A549 (cell line): ENCODE results near the gene PCYT1A. TPM values are rescaled to one million over a fixed set of nuclear protein-coding genes. Genes with fewer than 3 reads are reported as not detected.

Experiments
- ATAC-seq, 2 experiments: fragments of 200-7000 bp in 1 of 2; fragments of >200 bp in 1 of 2; cut with Nextera tagmentation in 1 of 2; cut with Tn5 transposase in 1 of 2; 3 replicates each; pipeline versions ENCODE4 v1.8.0 to v1.9.1; 2018 to 2020; ENCODE audit warnings: mild to moderate bottlenecking in 1 of 2, moderate library complexity in 1 of 2
- CTCF ChIA-PET: fragments of 300-600 bp; sonication (Branson Sonifier 250); formaldehyde crosslinking; extraction: SDS; loops from one replicate; lab custom pipeline; 2021; ENCODE audit warnings: antibody characterized with exemption, inconsistent platforms; lab: Yijun Ruan, JAX
- POLR2A ChIA-PET: fragments of 350-600 bp; formaldehyde crosslinking; extraction: SDS; loops from one replicate; lab custom pipeline; 2021; ENCODE audit warnings: antibody characterized with exemption, inconsistent platforms; lab: Yijun Ruan, JAX
- DNase-seq, 2 experiments: peaks; one replicate each; pipeline versions ENCODE4 v3.0.0 to v3.0.0-alpha.2; 2011 to 2016; ENCODE audit warnings: low read depth in 1 of 2, low spot score in 1 of 2
- FAIRE-seq: peaks from 2 replicates; lab custom pipeline; 2011; peaks lifted over from hg19 to GRCh38; lab: Jason Lieb, UNC
- H3K27ac ChIP-seq, 2 experiments: fragments of >200 bp; sonication (Bioruptor Twin); formaldehyde crosslinking; 3 replicates each; pipeline ENCODE4 v1.5.1; 2016 to 2017
- H3K4me1 ChIP-seq: fragments of >200 bp; sonication (Bioruptor Twin); formaldehyde crosslinking; 3 replicates; pipeline ENCODE4 v1.6.1; 2016
- H3K4me2 ChIP-seq: fragments of >200 bp; sonication (Bioruptor Twin); formaldehyde crosslinking; 3 replicates; pipeline ENCODE4 v1.6.1; 2016
- H3K4me3 ChIP-seq: fragments of >200 bp; sonication (Bioruptor Twin); formaldehyde crosslinking; 3 replicates; pipeline ENCODE4 v1.5.1; 2016
- H3K9me3 ChIP-seq: fragments of >200 bp; sonication (Bioruptor Twin); formaldehyde crosslinking; 3 replicates; pipeline ENCODE4 v1.6.1; 2016
- BHLHE40 ChIP-seq: IDR thresholded peaks from 2 replicates; pipeline ENCODE4 v1.6.1; 2012; ENCODE audit warnings: low read depth, low read length, inconsistent platforms
- CBX2 ChIP-seq: fragments of 200-600 bp; sonication (generic); IDR thresholded peaks from 2 replicates; pipeline ENCODE4 v1.6.1; 2016; ENCODE audit warnings: low read depth, mild to moderate bottlenecking, borderline replicate concordance
- EHMT2 ChIP-seq: fragments of 200-600 bp; sonication (generic); IDR thresholded peaks from 2 replicates; pipeline ENCODE4 v1.6.1; 2016; ENCODE audit warnings: antibody characterized with exemption, low read depth, mild to moderate bottlenecking, moderate library complexity
- FOSB ChIP-seq: fragments of 250-450 bp; sonication (Bioruptor Pico); IDR thresholded peaks from 2 replicates; pipeline ENCODE4 v1.5.0; 2020; ENCODE audit warnings: mild to moderate bottlenecking, moderate library complexity
- FOSL2 ChIP-seq, 2 experiments: fragments of 450-650 bp in 1 of 2; fragments of >200 bp in 1 of 2; sonication (Bioruptor Twin) in 1 of 2; formaldehyde crosslinking; IDR thresholded peaks; 2 replicates each; pipeline versions ENCODE4 v1.5.0 to v1.6.1; 2016 to 2020; ENCODE audit warnings: mild to moderate bottlenecking in 1 of 2, moderate library complexity in 1 of 2
- FOXS1 ChIP-seq: fragments of 250-450 bp; sonication (Bioruptor Pico); IDR thresholded peaks from 2 replicates; pipeline ENCODE4 v1.5.0; 2020; ENCODE audit warnings: mild to moderate bottlenecking, moderate library complexity
- GATA3 ChIP-seq: IDR thresholded peaks from 2 replicates; pipeline ENCODE4 v1.6.1; 2012; ENCODE audit warnings: borderline replicate concordance
- HEYL ChIP-seq: fragments of 250-450 bp; sonication (Bioruptor Pico); IDR thresholded peaks from 2 replicates; pipeline ENCODE4 v1.8.0; 2021; ENCODE audit warnings: mild to moderate bottlenecking, moderate library complexity
- HOXB13 ChIP-seq: fragments of 250-450 bp; sonication (Bioruptor Pico); IDR thresholded peaks from 2 replicates; pipeline ENCODE4 v1.5.0; 2020; ENCODE audit warnings: low read depth, mild to moderate bottlenecking, moderate library complexity
- HOXB5 ChIP-seq: fragments of 250-450 bp; sonication (Bioruptor Pico); IDR thresholded peaks from 2 replicates; pipeline ENCODE4 v1.5.0; 2020; ENCODE audit warnings: mild to moderate bottlenecking, moderate library complexity
- MAFK ChIP-seq: fragments of 450-650 bp; IDR thresholded peaks from 2 replicates; pipeline ENCODE4 v1.6.1; 2014; ENCODE audit not compliant: partially characterized antibody
- MYC ChIP-seq: IDR thresholded peaks from 2 replicates; pipeline ENCODE4 v1.6.1; 2012; ENCODE audit warnings: mild to moderate bottlenecking, inconsistent platforms, low read length, improper control_type of control experiment, borderline replicate concordance
- NPAS2 ChIP-seq: fragments of 250-450 bp; sonication (Bioruptor Pico); IDR thresholded peaks from 2 replicates; pipeline ENCODE4 v1.8.0; 2022; ENCODE audit warnings: mild to moderate bottlenecking, moderate library complexity, borderline replicate concordance
- RAD21 ChIP-seq, 2 experiments: fragments of >200 bp in 1 of 2; sonication (Bioruptor Twin) in 1 of 2; formaldehyde crosslinking in 1 of 2; IDR thresholded peaks in 1 of 2; conservative IDR thresholded peaks in 1 of 2; 2 replicates in 1 of 2; 3 replicates in 1 of 2; pipeline ENCODE4 v1.6.1; 2012 to 2018; ENCODE audit warnings: inconsistent platforms in 1 of 2
- RARB ChIP-seq: fragments of 250-450 bp; sonication (Bioruptor Pico); IDR thresholded peaks from 2 replicates; pipeline ENCODE4 v1.8.0; 2021; ENCODE audit warnings: mild to moderate bottlenecking, moderate library complexity
- SREBF2 ChIP-seq: fragments of 450-650 bp; IDR thresholded peaks from 2 replicates; pipeline ENCODE4 v1.6.1; 2014; ENCODE audit warnings: mild to moderate bottlenecking, moderate library complexity
- TP53 ChIP-seq: fragments of 250-450 bp; sonication (Bioruptor Pico); IDR thresholded peaks from 2 replicates; pipeline ENCODE4 v1.5.0; 2021; ENCODE audit warnings: mild to moderate bottlenecking, moderate library complexity
- ZNF302 ChIP-seq: fragments of 250-450 bp; sonication (Bioruptor Pico); IDR thresholded peaks from 2 replicates; pipeline ENCODE4 v1.9.0; 2021; ENCODE audit warnings: inconsistent platforms, mild to moderate bottlenecking, moderate library complexity
- WGBS: methylation state at CpG from one replicate; pipeline ENCODE4 v1.1.6; 2017; ENCODE audit errors: missing lambda C conversion rate; 5-methylcytosine and 5-hydroxymethylcytosine counted together
- polyA plus RNA-seq, 4 experiments: library from polyadenylated mRNA; depleted of rRNA in 3 of 4; stranded (reverse); fragments of >200 nt; fragmentation: RNase III in 1 of 4; extraction: RNeasy Plus Mini Kit Qiagen cat#74134 plus additional on column Dnase treatment in 1 of 4; gene quantifications; 2 replicates in 3 of 4; 3 replicates in 1 of 4; pipeline ENCODE4 v1.2.3, GENCODE V29; 2011 to 2017
- TF ChIP-seq, protein P1 (sequence below): fragments of 200-600 bp; sonication (generic); IDR thresholded peaks from 2 replicates; pipeline ENCODE4 v1.6.1; 2016; ENCODE audit warnings: antibody characterized with exemption, mild to moderate bottlenecking, moderate library complexity
- TF ChIP-seq, protein P2 (sequence below): IDR thresholded peaks from 2 replicates; pipeline ENCODE4 v1.6.1; 2012
- TF ChIP-seq, protein P3 (sequence below): fragments of >200 bp; sonication (Bioruptor Twin); formaldehyde crosslinking; IDR thresholded peaks from 2 replicates; pipeline ENCODE4 v1.6.1; 2016
- TF ChIP-seq, protein P4 (sequence below): fragments of >200 bp; sonication (Bioruptor Twin); formaldehyde crosslinking; IDR thresholded peaks from 3 replicates; pipeline ENCODE4 v1.6.1; 2016
- TF ChIP-seq, protein P5 (sequence below): fragments of 250-450 bp; sonication (Bioruptor Pico); IDR thresholded peaks from 2 replicates; pipeline ENCODE4 v1.5.0; 2020; ENCODE audit warnings: low read depth, mild to moderate bottlenecking, moderate library complexity
- TF ChIP-seq, protein P6 (sequence below): IDR thresholded peaks from 2 replicates; pipeline ENCODE4 v1.6.1; 2012; ENCODE audit warnings: low read depth, borderline replicate concordance

PCYT1A gene
- polyA plus RNA-seq, 2 of the 4 experiments (the other 2 are of a cell fraction), result 41.9 to 45.4 TPM

DNA sequence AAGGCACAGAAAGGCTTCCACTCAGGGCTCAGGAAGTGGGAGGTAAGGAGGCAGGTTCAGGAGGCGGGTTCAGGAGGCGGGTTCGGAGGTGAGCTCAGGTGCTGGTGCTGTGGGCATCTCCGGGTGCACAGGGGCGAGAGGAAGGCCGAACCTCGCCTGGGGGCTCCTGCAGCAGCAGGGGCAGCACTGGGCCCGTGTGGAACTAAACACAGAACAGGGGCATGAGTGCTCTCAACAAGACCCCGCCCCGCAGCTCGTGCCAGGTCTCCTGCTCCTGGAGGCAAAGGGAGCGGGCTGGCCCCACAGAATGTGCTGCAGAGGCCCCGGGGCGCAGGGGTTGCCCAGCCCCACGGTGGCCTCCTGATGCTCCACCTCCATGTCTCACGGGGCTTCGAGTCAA, 90.0 kb downstream of the PCYT1A start:
- ChIA-PET POLR2A (no interaction called here), CTCF (interaction anchor here (0.8 to 4.8 kb wide), 9 partner anchors 11 to 173 kb away, joined by 3 to 64 read pairs (median 5); no protein-coding TSS in a partner anchor)
- Histone ChIP-seq H3K4me2 (no peak overlapping the region), H3K4me3 (no peak overlapping the region), H3K27ac (no peak overlapping the region), H3K4me1 (no peaks in the 10 kb centered on the region), H3K9me3 (no peaks in the 10 kb centered on the region)
- WGBS, result 78% methylated on average over 14 of the region's 17 CpGs
- no peak for DNase-seq
- FAIRE-seq, result no peak
- TF ChIP-seq MAFK (no peak), RAD21 (conservative IDR thresholded peaks at IDR 0.05 in 1 of 2, IDR thresholded peaks at IDR 0.05 in 1 of 2) (no peak), CBX2 (no peak), HEYL (no peak), HOXB5 (CRISPR knock-in tag) (no peak), MYC (no peak), FOSB (no peak), FOSL2 (IDR thresholded peaks at IDR 0.05) (no peak), FOSL2 (CRISPR knock-in tag; IDR thresholded peaks at IDR 0.05) (no peak), NPAS2 (CRISPR knock-in tag) (no peak), RARB (CRISPR knock-in tag) (no peak)
- TF ChIP-seq, protein P1, sequence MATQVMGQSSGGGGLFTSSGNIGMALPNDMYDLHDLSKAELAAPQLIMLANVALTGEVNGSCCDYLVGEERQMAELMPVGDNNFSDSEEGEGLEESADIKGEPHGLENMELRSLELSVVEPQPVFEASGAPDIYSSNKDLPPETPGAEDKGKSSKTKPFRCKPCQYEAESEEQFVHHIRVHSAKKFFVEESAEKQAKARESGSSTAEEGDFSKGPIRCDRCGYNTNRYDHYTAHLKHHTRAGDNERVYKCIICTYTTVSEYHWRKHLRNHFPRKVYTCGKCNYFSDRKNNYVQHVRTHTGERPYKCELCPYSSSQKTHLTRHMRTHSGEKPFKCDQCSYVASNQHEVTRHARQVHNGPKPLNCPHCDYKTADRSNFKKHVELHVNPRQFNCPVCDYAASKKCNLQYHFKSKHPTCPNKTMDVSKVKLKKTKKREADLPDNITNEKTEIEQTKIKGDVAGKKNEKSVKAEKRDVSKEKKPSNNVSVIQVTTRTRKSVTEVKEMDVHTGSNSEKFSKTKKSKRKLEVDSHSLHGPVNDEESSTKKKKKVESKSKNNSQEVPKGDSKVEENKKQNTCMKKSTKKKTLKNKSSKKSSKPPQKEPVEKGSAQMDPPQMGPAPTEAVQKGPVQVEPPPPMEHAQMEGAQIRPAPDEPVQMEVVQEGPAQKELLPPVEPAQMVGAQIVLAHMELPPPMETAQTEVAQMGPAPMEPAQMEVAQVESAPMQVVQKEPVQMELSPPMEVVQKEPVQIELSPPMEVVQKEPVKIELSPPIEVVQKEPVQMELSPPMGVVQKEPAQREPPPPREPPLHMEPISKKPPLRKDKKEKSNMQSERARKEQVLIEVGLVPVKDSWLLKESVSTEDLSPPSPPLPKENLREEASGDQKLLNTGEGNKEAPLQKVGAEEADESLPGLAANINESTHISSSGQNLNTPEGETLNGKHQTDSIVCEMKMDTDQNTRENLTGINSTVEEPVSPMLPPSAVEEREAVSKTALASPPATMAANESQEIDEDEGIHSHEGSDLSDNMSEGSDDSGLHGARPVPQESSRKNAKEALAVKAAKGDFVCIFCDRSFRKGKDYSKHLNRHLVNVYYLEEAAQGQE, result no peak
- no peak for ATAC-seq

DNA sequence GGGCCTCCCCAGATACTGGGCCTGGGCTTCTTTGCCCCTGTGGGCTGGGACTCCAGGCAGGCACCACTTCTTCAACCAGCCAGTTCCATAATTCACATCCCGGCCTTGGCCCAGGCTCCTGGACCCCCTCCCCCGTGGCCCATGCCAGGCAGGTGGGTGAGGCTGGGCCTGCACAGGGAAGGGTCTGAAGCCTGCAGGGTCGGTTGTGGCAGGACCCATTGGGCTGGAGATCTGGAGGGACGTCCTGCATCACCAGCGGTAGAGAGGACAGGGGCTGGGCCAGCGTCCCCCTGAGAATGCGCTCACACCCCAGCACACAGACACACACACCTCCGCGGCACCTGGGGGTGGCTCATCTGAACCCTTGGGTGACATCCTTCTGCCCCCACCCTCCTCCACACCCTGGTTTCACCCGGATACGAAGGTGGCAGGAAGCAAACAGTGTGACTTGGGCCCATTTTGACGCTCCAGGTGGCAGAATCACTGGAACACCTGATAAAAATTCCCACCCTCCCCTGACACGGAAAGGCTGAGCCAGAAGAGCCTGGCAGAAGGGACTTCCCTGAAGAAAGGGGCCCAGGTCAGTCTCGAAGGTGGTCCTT, 91.8 kb downstream of the PCYT1A start:
- FAIRE-seq, result no peak
- ChIA-PET POLR2A (no interaction called here), CTCF (interaction anchor here (0.6 to 4.8 kb wide), 18 partner anchors 9 to 195 kb away, joined by 3 to 64 read pairs (median 4); no protein-coding TSS in a partner anchor)
- Histone ChIP-seq H3K4me2 (no peak overlapping the region), H3K4me1 (no peaks in the 10 kb centered on the region), H3K9me3 (no peaks in the 10 kb centered on the region), H3K4me3 (no peak overlapping the region), H3K27ac (no peak overlapping the region)
- no peak for ATAC-seq
- no peak for TF ChIP-seq HEYL
- TF ChIP-seq, protein P2, sequence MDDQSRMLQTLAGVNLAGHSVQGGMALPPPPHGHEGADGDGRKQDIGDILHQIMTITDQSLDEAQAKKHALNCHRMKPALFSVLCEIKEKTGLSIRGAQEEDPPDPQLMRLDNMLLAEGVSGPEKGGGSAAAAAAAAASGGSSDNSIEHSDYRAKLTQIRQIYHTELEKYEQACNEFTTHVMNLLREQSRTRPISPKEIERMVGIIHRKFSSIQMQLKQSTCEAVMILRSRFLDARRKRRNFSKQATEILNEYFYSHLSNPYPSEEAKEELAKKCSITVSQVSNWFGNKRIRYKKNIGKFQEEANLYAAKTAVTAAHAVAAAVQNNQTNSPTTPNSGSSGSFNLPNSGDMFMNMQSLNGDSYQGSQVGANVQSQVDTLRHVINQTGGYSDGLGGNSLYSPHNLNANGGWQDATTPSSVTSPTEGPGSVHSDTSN, result no peak
- TF ChIP-seq, protein P1, result no peak
- TF ChIP-seq TP53 (CRISPR knock-in tag), result no peak
- TF ChIP-seq CBX2, result no peak
- no peak for TF ChIP-seq BHLHE40
- TF ChIP-seq HOXB13 (CRISPR knock-in tag), result no peak
- TF ChIP-seq, protein P3, sequence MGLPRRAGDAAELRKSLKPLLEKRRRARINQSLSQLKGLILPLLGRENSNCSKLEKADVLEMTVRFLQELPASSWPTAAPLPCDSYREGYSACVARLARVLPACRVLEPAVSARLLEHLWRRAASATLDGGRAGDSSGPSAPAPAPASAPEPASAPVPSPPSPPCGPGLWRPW, result no peak
- TF ChIP-seq, protein P4, sequence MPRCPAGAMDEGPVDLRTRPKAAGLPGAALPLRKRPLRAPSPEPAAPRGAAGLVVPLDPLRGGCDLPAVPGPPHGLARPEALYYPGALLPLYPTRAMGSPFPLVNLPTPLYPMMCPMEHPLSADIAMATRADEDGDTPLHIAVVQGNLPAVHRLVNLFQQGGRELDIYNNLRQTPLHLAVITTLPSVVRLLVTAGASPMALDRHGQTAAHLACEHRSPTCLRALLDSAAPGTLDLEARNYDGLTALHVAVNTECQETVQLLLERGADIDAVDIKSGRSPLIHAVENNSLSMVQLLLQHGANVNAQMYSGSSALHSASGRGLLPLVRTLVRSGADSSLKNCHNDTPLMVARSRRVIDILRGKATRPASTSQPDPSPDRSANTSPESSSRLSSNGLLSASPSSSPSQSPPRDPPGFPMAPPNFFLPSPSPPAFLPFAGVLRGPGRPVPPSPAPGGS, result no peak
- TF ChIP-seq, protein P5, sequence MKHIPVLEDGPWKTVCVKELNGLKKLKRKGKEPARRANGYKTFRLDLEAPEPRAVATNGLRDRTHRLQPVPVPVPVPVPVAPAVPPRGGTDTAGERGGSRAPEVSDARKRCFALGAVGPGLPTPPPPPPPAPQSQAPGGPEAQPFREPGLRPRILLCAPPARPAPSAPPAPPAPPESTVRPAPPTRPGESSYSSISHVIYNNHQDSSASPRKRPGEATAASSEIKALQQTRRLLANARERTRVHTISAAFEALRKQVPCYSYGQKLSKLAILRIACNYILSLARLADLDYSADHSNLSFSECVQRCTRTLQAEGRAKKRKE, result no peak
- TF ChIP-seq, protein P6, sequence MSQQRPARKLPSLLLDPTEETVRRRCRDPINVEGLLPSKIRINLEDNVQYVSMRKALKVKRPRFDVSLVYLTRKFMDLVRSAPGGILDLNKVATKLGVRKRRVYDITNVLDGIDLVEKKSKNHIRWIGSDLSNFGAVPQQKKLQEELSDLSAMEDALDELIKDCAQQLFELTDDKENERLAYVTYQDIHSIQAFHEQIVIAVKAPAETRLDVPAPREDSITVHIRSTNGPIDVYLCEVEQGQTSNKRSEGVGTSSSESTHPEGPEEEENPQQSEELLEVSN, result no peak
- no peak for TF ChIP-seq EHMT2
- TF ChIP-seq MAFK, result no peak
- no peak for TF ChIP-seq SREBF2
- TF ChIP-seq GATA3, result no peak
- TF ChIP-seq RARB (CRISPR knock-in tag), result no peak
- no peak for TF ChIP-seq ZNF302 (CRISPR knock-in tag)
- no peak for TF ChIP-seq FOXS1 (CRISPR knock-in tag)
- 77% methylated on average over 13 of the region's 14 CpGs for WGBS
- DNase-seq, result no peak
